Stimulated activated CD4-positive, alpha-beta T cell treated with anti-CD3 and anti-CD28 coated beads, Interleukin-1b, Interleukin-23, amount 100 ng/mL, for 24 hours (primary cell): ENCODE data around the gene LMNTD1.
"Not testable (repeated sequence)": the region's sequence is repeated elsewhere in the genome, so short reads cannot be mapped to it uniquely, and the experiment has no call there.

ENCODE experiments used
- DNase-seq, 4 experiments: peaks; one replicate each; pipeline ENCODE4 v3.0.0-alpha.2; 2020; ENCODE audit warnings: low read depth in 4 of 4, low spot score in 1 of 4

The LMNTD1 gene

DNA sequence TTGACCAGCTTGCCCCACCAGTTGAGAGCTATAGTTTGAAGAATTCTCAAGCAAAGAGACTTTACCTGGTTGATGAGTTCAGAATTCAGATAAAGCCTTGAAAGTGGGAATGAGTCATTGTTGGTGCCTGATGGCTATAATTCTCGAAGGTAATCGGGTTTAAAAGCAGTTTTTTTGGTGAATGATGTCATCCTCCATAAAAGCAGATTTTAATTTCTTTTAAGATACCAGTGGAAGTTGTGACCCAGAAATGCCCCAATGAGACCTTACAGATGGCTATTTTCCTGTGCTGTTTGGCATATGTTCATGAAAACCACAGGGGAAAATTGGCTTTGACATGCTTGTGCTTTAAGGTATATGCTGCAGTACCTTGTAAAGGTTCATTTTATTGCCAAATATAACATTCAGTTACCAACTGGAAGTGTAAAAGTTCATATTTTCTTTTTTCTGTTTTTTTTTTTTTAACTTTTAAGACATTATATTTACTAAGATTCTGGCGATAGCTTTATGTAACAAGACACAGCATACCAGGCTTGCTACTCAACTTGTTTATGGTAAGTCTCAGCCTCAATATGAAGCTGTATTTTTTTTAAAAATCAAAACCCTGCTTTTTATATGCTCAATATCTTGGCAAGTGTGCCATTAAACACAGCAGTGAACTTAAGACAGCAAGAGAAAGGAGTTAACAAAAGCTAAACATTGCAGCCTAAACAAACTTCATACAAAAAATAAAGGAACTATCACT is 119.3 kb downstream of the LMNTD1 start:
- no peak for DNase-seq

DNA sequence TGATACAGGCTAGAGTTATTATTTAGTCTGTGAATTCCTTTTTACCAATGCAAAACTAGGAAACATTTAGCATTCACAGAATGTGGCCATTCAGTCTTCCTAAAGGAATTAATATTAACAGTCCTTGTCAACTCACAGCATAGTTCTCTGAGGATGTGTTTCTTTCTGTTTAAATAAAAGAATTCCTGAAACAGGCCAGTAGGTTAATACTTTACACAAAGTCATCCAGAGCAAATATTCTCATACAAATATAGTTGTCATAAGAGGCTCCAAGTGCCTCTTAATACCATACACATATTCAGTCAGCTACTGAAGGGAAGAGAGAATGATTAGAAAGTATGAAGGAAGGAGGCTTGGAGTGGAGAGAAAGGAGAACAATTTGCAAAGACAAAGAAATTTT is 120.1 kb downstream of the LMNTD1 start:
- no peak for DNase-seq

DNA sequence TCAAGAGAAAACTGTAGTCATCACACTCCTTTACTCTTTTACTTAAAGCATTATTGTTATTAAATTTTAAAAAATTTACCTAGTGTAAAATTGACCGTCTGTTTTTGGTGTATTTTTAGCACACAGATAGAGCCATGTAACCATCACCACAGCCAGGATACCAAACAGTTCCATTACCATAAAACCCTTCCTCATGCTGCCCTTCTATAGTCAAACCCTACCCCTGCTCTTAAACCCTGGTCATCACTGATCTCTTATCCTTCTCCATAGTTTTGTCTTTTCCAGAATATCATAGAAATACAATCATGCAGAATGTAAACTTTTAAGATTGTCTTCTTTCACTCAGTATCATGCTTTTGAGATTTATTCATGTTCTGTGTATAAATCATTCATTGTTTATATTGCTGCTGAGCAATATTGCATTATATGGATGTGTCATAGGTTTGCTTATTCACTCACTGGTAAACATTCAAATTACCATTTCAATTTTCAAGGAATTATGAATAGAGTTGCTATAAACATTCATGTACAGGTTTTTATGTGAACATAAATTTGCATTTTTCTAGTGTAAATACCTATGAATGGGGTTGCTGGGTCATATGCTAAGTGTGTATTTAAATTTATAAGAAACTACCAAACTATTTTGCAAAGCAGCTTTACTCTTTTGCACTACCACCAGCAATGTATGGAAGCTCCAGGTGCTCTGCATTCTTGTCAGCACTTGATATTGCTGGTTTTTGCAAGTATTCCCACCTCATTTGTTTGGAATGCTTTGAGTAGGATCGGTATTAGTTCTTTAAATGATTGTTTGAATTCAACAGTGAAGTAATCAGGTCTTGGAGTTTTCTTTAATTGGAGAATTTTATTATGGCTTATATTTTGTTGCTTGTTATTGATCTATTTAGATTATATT is 125.5 kb downstream of the LMNTD1 start:
- DNase-seq, result no peak

DNA sequence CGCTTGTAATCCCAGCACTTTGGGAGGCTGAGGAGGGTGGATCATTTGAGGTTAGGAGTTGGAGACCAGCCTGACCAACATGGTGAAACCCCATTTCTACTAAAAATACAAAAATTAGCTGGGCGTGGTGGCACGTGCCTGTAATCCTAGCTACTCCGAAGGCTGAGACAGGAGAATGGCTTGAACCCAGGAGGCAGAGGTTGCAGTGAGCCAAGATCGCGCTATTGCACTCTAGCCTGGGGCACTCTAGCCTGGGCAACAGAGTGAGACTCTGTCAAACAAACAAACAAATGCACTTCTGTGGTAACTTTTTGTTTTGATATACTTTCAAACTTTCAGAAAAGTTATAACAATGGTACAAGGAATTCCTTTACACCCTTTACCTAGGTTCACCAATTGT is 126.3 kb downstream of the LMNTD1 start:
- DNase-seq, result not testable (repeated sequence)
